Activated naive CD8-positive, alpha-beta T cell treated with anti-CD3 and anti-CD28 coated beads for 36 hours (primary cell): ENCODE results near the gene ULBP1. TPM values are rescaled to one million over a fixed set of nuclear protein-coding genes. Genes with fewer than 3 reads are reported as not detected.
"Not testable (repeated sequence)": the region's sequence is repeated elsewhere in the genome, so short reads cannot be mapped to it uniquely, and the experiment has no call there.

Experiments used
- DNase-seq: peaks from one replicate; pipeline ENCODE4 v3.0.0; 2021
- H3K27ac Mint-ChIP-seq: one replicate; pipeline ENCODE4 v1.8.0; 2022; ENCODE audit warnings: mild to moderate bottlenecking, moderate library complexity, mixed read lengths
- H3K27me3 Mint-ChIP-seq: one replicate; pipeline ENCODE4 v1.8.0; 2022; ENCODE audit warnings: mild to moderate bottlenecking, mixed read lengths
- H3K36me3 Mint-ChIP-seq: one replicate; pipeline ENCODE4 v1.8.0; 2021; ENCODE audit warnings: mild to moderate bottlenecking, mixed read lengths
- H3K4me1 Mint-ChIP-seq: one replicate; pipeline ENCODE4 v1.8.0; 2021; ENCODE audit warnings: mixed read lengths
- H3K4me3 Mint-ChIP-seq: one replicate; pipeline ENCODE4 v1.8.0; 2022; ENCODE audit warnings: mild to moderate bottlenecking, moderate library complexity, mixed read lengths
- H3K9me3 Mint-ChIP-seq: one replicate; pipeline ENCODE4 v1.8.0; 2022; ENCODE audit warnings: mixed read lengths
- total RNA-seq, 2 experiments: library from RNA; stranded (reverse); gene quantifications; one replicate each; pipeline ENCODE4 v1.2.3, GENCODE V29; 2021

Gene ULBP1
- total RNA-seq, 2 experiments from 2014 or later, result 2.8 to 2.9 TPM

GRCh38 chr6:149954328-149954983, 9.3 kb upstream of the ULBP1 start:
- not testable (repeated sequence) for H3K4me1 Mint-ChIP-seq, H3K9me3 Mint-ChIP-seq, H3K36me3 Mint-ChIP-seq, DNase-seq, H3K4me3 Mint-ChIP-seq, H3K27ac Mint-ChIP-seq
- H3K27me3 Mint-ChIP-seq, result peaks cover 85% of the 10 kb centered on the region

- not testable (repeated sequence) for H3K4me3 Mint-ChIP-seq, H3K4me1 Mint-ChIP-seq, H3K36me3 Mint-ChIP-seq, H3K9me3 Mint-ChIP-seq, H3K27ac Mint-ChIP-seq, DNase-seq
- H3K27me3 Mint-ChIP-seq, result peaks cover 85% of the 10 kb centered on the region
Observed at GRCh38 chr6:149954984-149955653, 8.6 kb upstream of the ULBP1 start.

- not testable (repeated sequence) for H3K9me3 Mint-ChIP-seq, H3K4me3 Mint-ChIP-seq, H3K27ac Mint-ChIP-seq, H3K4me1 Mint-ChIP-seq, H3K36me3 Mint-ChIP-seq, DNase-seq
- peaks cover 85% of the 10 kb centered on the region for H3K27me3 Mint-ChIP-seq
Observed at GRCh38 chr6:149955654-149956317, 8.0 kb upstream of the ULBP1 start.

GRCh38 chr6:149958124-149958523, 5.6 kb upstream of the ULBP1 start:
- H3K4me3 Mint-ChIP-seq, H3K4me1 Mint-ChIP-seq: not testable (repeated sequence)

GRCh38 chr6:149959806-149960205, 3.9 kb upstream of the ULBP1 start:
- not testable (repeated sequence) for H3K9me3 Mint-ChIP-seq, DNase-seq, H3K4me3 Mint-ChIP-seq, H3K36me3 Mint-ChIP-seq, H3K27ac Mint-ChIP-seq
- Mint-ChIP-seq H3K4me1 (peaks cover 18% of the 10 kb centered on the region), H3K27me3 (peaks cover 94% of the 10 kb centered on the region)

More at GRCh38 chr6:149958124-149958523, 5.6 kb upstream of the ULBP1 start:
- not testable (repeated sequence) for H3K27ac Mint-ChIP-seq, H3K36me3 Mint-ChIP-seq, H3K9me3 Mint-ChIP-seq, DNase-seq
- peaks cover 85% of the 10 kb centered on the region for H3K27me3 Mint-ChIP-seq

GRCh38 chr6:149960488-149960887, 3.3 kb upstream of the ULBP1 start:
- H3K36me3 Mint-ChIP-seq, result peaks cover 5% of the 10 kb centered on the region
- H3K27me3 Mint-ChIP-seq, result peaks cover 94% of the 10 kb centered on the region
- H3K4me3 Mint-ChIP-seq, result no peak overlapping the region
- H3K27ac Mint-ChIP-seq, result no peak overlapping the region
- no peak for DNase-seq
- H3K9me3 Mint-ChIP-seq, result no peaks in the 10 kb centered on the region
- peaks cover 18% of the 10 kb centered on the region for H3K4me1 Mint-ChIP-seq

GRCh38 chr6:149961728-149962425, 1.9 kb upstream of the ULBP1 start:
- no peak overlapping the region for H3K27ac Mint-ChIP-seq
- peak; percentile 50 for DNase-seq

GRCh38 chr6:149962461-149963211, 1.1 kb upstream of the ULBP1 start:
- no peak for DNase-seq
- Mint-ChIP-seq H3K4me3 (peak overlapping the region; percentile 83), H3K27me3 (peaks cover 97% of the 10 kb centered on the region), H3K36me3 (peaks cover 5% of the 10 kb centered on the region), H3K9me3 (no peaks in the 10 kb centered on the region), H3K27ac (no peak overlapping the region), H3K4me1 (peaks cover 18% of the 10 kb centered on the region)

More at GRCh38 chr6:149961728-149962425, 1.9 kb upstream of the ULBP1 start:
- Mint-ChIP-seq H3K4me3 (no peak overlapping the region), H3K9me3 (no peaks in the 10 kb centered on the region), H3K36me3 (peaks cover 5% of the 10 kb centered on the region), H3K27me3 (peaks cover 91% of the 10 kb centered on the region), H3K4me1 (peaks cover 18% of the 10 kb centered on the region)

GRCh38 chr6:149963212-149963461, 606 bp upstream of the ULBP1 start:
- Mint-ChIP-seq H3K36me3 (peaks cover 5% of the 10 kb centered on the region), H3K27me3 (peaks cover 97% of the 10 kb centered on the region), H3K4me3 (peak overlapping the region; percentile 83), H3K4me1 (peaks cover 18% of the 10 kb centered on the region), H3K9me3 (no peaks in the 10 kb centered on the region), H3K27ac (peak overlapping the region; percentile 81)
- DNase-seq, result peak; percentile 57

- Mint-ChIP-seq H3K27ac (peak overlapping the region; percentile 81), H3K27me3 (peaks cover 97% of the 10 kb centered on the region), H3K4me3 (peak overlapping the region; percentile 83), H3K36me3 (peaks cover 12% of the 10 kb centered on the region), H3K9me3 (no peaks in the 10 kb centered on the region), H3K4me1 (peaks cover 21% of the 10 kb centered on the region)
- DNase-seq, result peak; percentile 29
Observed at GRCh38 chr6:149964308-149965193, 808 bp downstream of the ULBP1 start.

- Mint-ChIP-seq H3K9me3 (no peaks in the 10 kb centered on the region), H3K4me1 (peaks cover 21% of the 10 kb centered on the region), H3K36me3 (peaks cover 12% of the 10 kb centered on the region), H3K27me3 (peaks cover 97% of the 10 kb centered on the region), H3K4me3 (peak overlapping the region; percentile 83), H3K27ac (peak overlapping the region; percentile 74)
- DNase-seq, result peak; percentile 32
Observed at GRCh38 chr6:149965194-149966020, 1.7 kb downstream of the ULBP1 start.

GRCh38 chr6:149966319-149966718, 2.6 kb downstream of the ULBP1 start:
- H3K9me3 Mint-ChIP-seq, H3K4me3 Mint-ChIP-seq, H3K27ac Mint-ChIP-seq, DNase-seq: not testable (repeated sequence)
- peaks cover 96% of the 10 kb centered on the region for H3K27me3 Mint-ChIP-seq
- H3K4me1 Mint-ChIP-seq, result peaks cover 21% of the 10 kb centered on the region
- peaks cover 12% of the 10 kb centered on the region for H3K36me3 Mint-ChIP-seq

- Mint-ChIP-seq H3K27me3 (peaks cover 92% of the 10 kb centered on the region), H3K27ac (no peak overlapping the region), H3K4me3 (no peak overlapping the region), H3K36me3 (peaks cover 14% of the 10 kb centered on the region), H3K4me1 (peaks cover 19% of the 10 kb centered on the region), H3K9me3 (no peaks in the 10 kb centered on the region)
- no peak for DNase-seq
Observed at GRCh38 chr6:149967591-149967990, 3.8 kb downstream of the ULBP1 start.
